Breast epithelium (tissue), 4 donors: ENCODE results near the gene UQCC2. TPM values are rescaled to one million over a fixed set of nuclear protein-coding genes. Genes with fewer than 3 reads are reported as not detected.

ENCODE experiments used
- DNase-seq, 2 donors: peaks; one replicate each; pipeline ENCODE4 v3.0.0-alpha.2; 2019; ENCODE audit warnings: low spot score in 2 of 2
- H3K27ac ChIP-seq, 2 donors: fragments of 200-600 bp; sonication (generic) in 1 of 2; one replicate each; pipeline ENCODE4 v1.5.1; 2016 to 2019; ENCODE audit warnings: mild to moderate bottlenecking in 1 of 2
- H3K27me3 ChIP-seq, 2 donors: fragments of 200-600 bp; sonication (generic) in 1 of 2; one replicate each; pipeline versions ENCODE4 v1.5.1 to v1.6.0; 2017 to 2019; ENCODE audit warnings: control low read depth in 1 of 2, mild to moderate bottlenecking in 1 of 2
- H3K36me3 ChIP-seq: fragments of 200-600 bp; one replicate; pipeline ENCODE4 v1.5.1; 2019
- H3K4me1 ChIP-seq, 2 donors: fragments of 200-600 bp; sonication (generic); one replicate each; pipeline ENCODE4 v1.5.1; 2016 to 2019; ENCODE audit warnings: control low read depth in 1 of 2
- H3K4me3 ChIP-seq, 3 donors: fragments of 200-600 bp; sonication (generic); 1 replicate in 2 of 3; 2 replicates in 1 of 3; pipeline ENCODE4 v1.5.1; 2016 to 2019; ENCODE audit warnings: mild to moderate bottlenecking in 3 of 3, moderate library complexity in 2 of 3
- H3K9me3 ChIP-seq, 2 donors: fragments of 200-600 bp; sonication (generic) in 1 of 2; one replicate each; pipeline ENCODE4 v1.5.1; 2016 to 2019; ENCODE audit warnings: control low read depth in 1 of 2
- CTCF ChIP-seq, 3 donors: fragments of 450-650 bp; IDR thresholded peaks; one replicate each; pipeline ENCODE4 v1.5.1; 2016 to 2017; ENCODE audit warnings: antibody characterized with exemption in 3 of 3, mild to moderate bottlenecking in 3 of 3, moderate library complexity in 3 of 3
- POLR2A ChIP-seq: fragments of 450-650 bp; IDR thresholded peaks from one replicate; pipeline ENCODE4 v1.6.1; 2016; ENCODE audit warnings: antibody characterized with exemption, mild to moderate bottlenecking, moderate library complexity
- POLR2AphosphoS5 ChIP-seq, 3 donors: sonication (generic); formaldehyde crosslinking; IDR thresholded peaks; one replicate each; pipeline ENCODE4 v1.6.1; 2017; ENCODE audit warnings: antibody characterized with exemption in 3 of 3
- intact Hi-C: fragments of 100-400 bp; cut with DNase I; formaldehyde crosslinking; loops from one replicate; pipeline ENCODE4 v1.15.1; 2023; ENCODE audit warnings: low total_unique reads
- total RNA-seq, 3 donors: library from RNA; depleted of rRNA; stranded (reverse); fragments of >200 nt; gene quantifications; one replicate each; pipeline ENCODE4 v1.1.0, GENCODE V29; 2016

Gene UQCC2
- total RNA-seq, 3 donors from 2014 or later = 9.9 to 19.7 (median 19.6) TPM

DNA sequence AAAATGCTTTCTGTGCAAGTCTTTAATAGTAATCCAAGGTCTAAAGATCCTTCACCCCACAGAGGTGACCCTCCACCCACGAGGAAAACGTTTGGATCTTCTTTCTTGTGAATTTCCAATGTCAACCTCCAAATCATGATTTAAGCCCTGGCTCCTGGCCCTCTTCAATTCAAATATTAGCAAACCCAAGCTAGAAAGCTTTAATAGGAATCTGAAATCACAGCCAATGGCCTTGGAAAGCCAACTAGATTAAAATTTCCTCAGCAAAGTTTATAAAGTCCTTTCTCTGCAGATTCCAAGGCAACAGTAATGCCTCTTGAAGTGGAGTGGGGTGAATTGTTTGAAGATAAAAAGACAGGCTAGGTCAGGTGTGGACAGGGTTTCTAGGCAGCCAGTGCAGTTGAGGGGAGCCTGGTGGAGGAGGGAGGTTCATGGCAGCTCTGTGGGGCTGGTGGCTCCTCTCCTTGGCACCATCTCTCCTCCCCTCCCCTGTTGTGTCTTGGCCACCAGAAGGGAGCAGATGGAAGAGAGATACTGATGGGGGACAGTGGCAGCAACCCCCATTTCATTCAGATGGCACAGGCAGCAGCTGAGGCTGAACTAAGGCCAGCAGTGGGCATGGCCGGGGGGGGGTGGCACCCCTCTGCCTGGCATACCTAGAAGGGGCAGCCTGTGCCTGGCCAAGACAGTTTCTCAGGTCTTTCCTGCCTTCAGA lies 12.0 kb upstream of the UQCC2 start:
- intact Hi-C loops = no loop called here
- Histone ChIP-seq H3K36me3 (no peaks in the 10 kb centered on the region), H3K27ac (no peak overlapping the region), H3K4me3 (no peak overlapping the region), H3K4me1 (peaks cover 0 to 11% of the 10 kb centered on the region in 2 donors), H3K9me3 (no peaks in the 10 kb centered on the region), H3K27me3 (no peaks in the 10 kb centered on the region)
- no peak for DNase-seq
- TF ChIP-seq CTCF (IDR thresholded peaks at IDR 0.05) (no peak), POLR2A (no peak), POLR2AphosphoS5 (IDR thresholded peaks at IDR 0.05) (no peak)

- TF ChIP-seq POLR2AphosphoS5 (IDR thresholded peaks at IDR 0.05) (no peak), POLR2A (no peak), CTCF (IDR thresholded peaks at IDR 0.05) (no peak)
- peak overlapping the region in 1 of 2 donors; percentile 21 for H3K27ac ChIP-seq
- no peaks in the 10 kb centered on the region for H3K36me3 ChIP-seq
- peaks cover 0 to 3% of the 10 kb centered on the region in 2 donors for H3K4me1 ChIP-seq
- no peak for DNase-seq
- no peak overlapping the region for H3K4me3 ChIP-seq
- intact Hi-C loops = no loop called here
- no peaks in the 10 kb centered on the region for H3K9me3 ChIP-seq
- no peaks in the 10 kb centered on the region for H3K27me3 ChIP-seq
Observed at GRCh38 chr6:33722103-33722623, 10.7 kb upstream of the UQCC2 start.

- TF ChIP-seq POLR2AphosphoS5 (IDR thresholded peaks at IDR 0.05) = no peak
- no peak for TF ChIP-seq CTCF (IDR thresholded peaks at IDR 0.05)
- no peak for TF ChIP-seq POLR2A
- Histone ChIP-seq H3K4me1 (no peaks in the 10 kb centered on the region), H3K27ac (peak overlapping the region in 1 of 2 donors; percentile 21), H3K27me3 (no peaks in the 10 kb centered on the region), H3K36me3 (no peaks in the 10 kb centered on the region), H3K4me3 (no peak overlapping the region), H3K9me3 (no peaks in the 10 kb centered on the region)
- no peak for DNase-seq
- intact Hi-C loops = no loop called here
Observed at GRCh38 chr6:33721508-33721907, 10.0 kb upstream of the UQCC2 start.

- intact Hi-C loops = no loop called here
- no peaks in the 10 kb centered on the region for H3K36me3 ChIP-seq
- H3K9me3 ChIP-seq = no peaks in the 10 kb centered on the region
- no peak overlapping the region for H3K4me3 ChIP-seq
- H3K4me1 ChIP-seq = no peaks in the 10 kb centered on the region
- no peak for DNase-seq
- H3K27ac ChIP-seq = peak overlapping the region in 1 of 2 donors; percentile 70
- TF ChIP-seq POLR2A = no peak
- TF ChIP-seq POLR2AphosphoS5 (IDR thresholded peaks at IDR 0.05) = no peak
- TF ChIP-seq CTCF (IDR thresholded peaks at IDR 0.05) = no peak
- no peaks in the 10 kb centered on the region for H3K27me3 ChIP-seq
Observed at GRCh38 chr6:33720998-33721397, 9.5 kb upstream of the UQCC2 start.

DNA sequence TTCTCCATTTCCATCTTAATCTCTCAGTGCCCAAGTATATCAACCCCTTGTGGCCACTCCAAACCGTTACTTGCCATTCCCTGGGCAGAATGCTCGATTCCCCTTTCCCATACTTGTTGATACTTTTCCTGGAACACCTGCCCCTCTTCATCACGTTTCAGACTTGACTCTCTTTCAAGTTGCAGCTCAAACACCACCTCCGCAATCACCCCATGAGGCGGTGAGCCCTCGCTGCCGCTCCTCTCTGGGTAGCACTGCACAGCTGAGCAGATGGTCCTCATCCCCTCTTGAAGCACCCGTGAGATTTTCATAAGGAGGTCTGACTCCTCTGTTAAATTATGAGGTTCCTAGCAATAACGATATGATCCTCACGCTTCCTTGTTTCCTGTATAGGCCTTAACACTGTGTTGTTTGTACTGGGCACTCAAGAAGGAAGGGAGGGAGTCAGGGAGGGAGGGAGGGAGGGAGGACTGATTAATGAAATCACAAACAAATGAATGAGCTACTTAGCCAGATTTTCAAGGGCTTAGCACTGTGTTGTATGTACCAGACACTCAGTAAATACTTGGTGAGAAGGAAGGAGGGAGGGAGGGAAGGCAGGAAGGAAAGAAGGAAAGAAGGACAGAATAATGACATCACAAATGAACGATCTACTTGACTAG lies 8.0 kb upstream of the UQCC2 start:
- no peak for TF ChIP-seq POLR2A
- no peak for TF ChIP-seq POLR2AphosphoS5 (IDR thresholded peaks at IDR 0.05)
- no peak for TF ChIP-seq CTCF (IDR thresholded peaks at IDR 0.05)
- H3K4me1 ChIP-seq = no peaks in the 10 kb centered on the region
- H3K36me3 ChIP-seq = no peaks in the 10 kb centered on the region
- no peaks in the 10 kb centered on the region for H3K27me3 ChIP-seq
- no peaks in the 10 kb centered on the region for H3K9me3 ChIP-seq
- no peak for DNase-seq
- H3K27ac ChIP-seq = peak overlapping the region; percentile 9 to 62
- intact Hi-C loops = no loop called here
- H3K4me3 ChIP-seq = no peak overlapping the region
